Subcutaneous adipose tissue (tissue), 4 donors: ENCODE results near the gene ZNF700. TPM values are rescaled to one million over a fixed set of nuclear protein-coding genes. Genes with fewer than 3 reads are reported as not detected.

Source experiments
- CTCF ChIP-seq: fragments of 450-650 bp; IDR thresholded peaks from one replicate; pipeline ENCODE4 v1.5.1; 2016; ENCODE audit warnings: low read depth, mild to moderate bottlenecking, control low read depth, antibody characterized with exemption, moderate library complexity
- total RNA-seq, 4 donors: library from RNA; depleted of rRNA; stranded (reverse); fragments of >200 nt; gene quantifications; one replicate each; pipeline ENCODE4 v1.1.0, GENCODE V29; 2016

ZNF700 gene
- total RNA-seq, 4 donors from 2014 or later = 17.8 to 23.9 (median 19.4) TPM

- no peak for TF ChIP-seq CTCF
These were observed 17.3 kb downstream of the ZNF700 start for GRCh38 chr19:11942008-11942842.

- no peak for TF ChIP-seq CTCF
These were observed 17.9 kb downstream of the ZNF700 start for GRCh38 chr19:11942843-11943108.

- TF ChIP-seq CTCF = no peak
These were observed 19.7 kb downstream of the ZNF700 start for GRCh38 chr19:11944656-11945055.

- TF ChIP-seq CTCF = no peak
These were observed 23.7 kb downstream of the ZNF700 start for GRCh38 chr19:11948646-11949045.

GRCh38 chr19:11949201-11949600, 24.3 kb downstream of the ZNF700 start:
- no peak for TF ChIP-seq CTCF

- TF ChIP-seq CTCF = no peak
These were observed 25.4 kb downstream of the ZNF700 start for GRCh38 chr19:11950312-11950711.

GRCh38 chr19:11963566-11964355, 38.9 kb downstream of the ZNF700 start:
- TF ChIP-seq CTCF = no peak
